Esophagus muscularis mucosa (tissue), 4 donors: ENCODE results near the gene CPAMD8. TPM values are rescaled to one million over a fixed set of nuclear protein-coding genes. Genes with fewer than 3 reads are reported as not detected.
"Not testable (repeated sequence)": the region's sequence is repeated elsewhere in the genome, so short reads cannot be mapped to it uniquely, and the experiment has no call there.

Source experiments
- DNase-seq: peaks from one replicate; pipeline ENCODE4 v3.0.0-alpha.2; 2017; ENCODE audit errors: extremely low spot score
- H3K27ac ChIP-seq, 4 donors: fragments of 200-600 bp; sonication (generic); replicated peaks in 1 of 4; 1 replicate in 3 of 4; 2 replicates in 1 of 4; pipeline ENCODE4 v1.5.1; 2016 to 2019; ENCODE audit warnings: mild to moderate bottlenecking in 1 of 4
- H3K27me3 ChIP-seq, 4 donors: fragments of 200-600 bp; sonication (generic); one replicate each; pipeline versions ENCODE4 v1.5.1 to v1.6.0; 2016 to 2019
- H3K36me3 ChIP-seq, 4 donors: fragments of 200-600 bp; sonication (generic); one replicate each; pipeline ENCODE4 v1.5.1; 2016 to 2019
- H3K4me1 ChIP-seq, 4 donors: fragments of 200-600 bp; sonication (generic); one replicate each; pipeline ENCODE4 v1.5.1; 2016 to 2019
- H3K4me3 ChIP-seq, 4 donors: fragments of 200-600 bp; sonication (generic); 1 replicate in 2 of 4; 2 replicates in 2 of 4; pipeline ENCODE4 v1.5.1; 2016 to 2019; ENCODE audit warnings: mild to moderate bottlenecking in 4 of 4, moderate library complexity in 1 of 4
- H3K9me3 ChIP-seq, 4 donors: fragments of 200-600 bp; sonication (generic); 1 replicate in 3 of 4; 2 replicates in 1 of 4; pipeline ENCODE4 v1.5.1; 2016 to 2019
- EP300 ChIP-seq: sonication (generic); formaldehyde crosslinking; IDR thresholded peaks from one replicate; pipeline ENCODE4 v1.6.1; 2017; ENCODE audit warnings: antibody characterized with exemption
- POLR2A ChIP-seq: fragments of 450-650 bp; IDR thresholded peaks from one replicate; pipeline ENCODE4 v1.6.1; 2017; ENCODE audit warnings: antibody characterized with exemption, moderate library complexity, mild to moderate bottlenecking, low read depth
- POLR2AphosphoS5 ChIP-seq, 2 donors: sonication (generic); formaldehyde crosslinking; IDR thresholded peaks; one replicate each; pipeline ENCODE4 v1.6.1; 2017; ENCODE audit warnings: antibody characterized with exemption in 2 of 2
- WGBS: methylation state at CpG from one replicate; pipeline ENCODE4 v1.1.5; 2018; 5-methylcytosine and 5-hydroxymethylcytosine counted together
- intact Hi-C: fragments of 100-400 bp; cut with DNase I; formaldehyde crosslinking; loops from one replicate; pipeline ENCODE4 v1.15.1; 2023
- total RNA-seq, 4 donors: library from RNA; depleted of rRNA; stranded (reverse); fragments of >200 nt; gene quantifications; one replicate each; pipeline versions ENCODE4 v1.1.0 to v1.2.1, GENCODE V29; 2016
- TF ChIP-seq, protein P1 (sequence below), 3 experiments: fragments of 200-600 bp in 2 of 3; fragments of 450-650 bp in 1 of 3; sonication (generic) in 2 of 3; IDR thresholded peaks; one replicate each; pipeline ENCODE4 v1.5.1; 2017 to 2019; ENCODE audit warnings: antibody characterized with exemption in 3 of 3, mild to moderate bottlenecking in 2 of 3, moderate library complexity in 1 of 3

CPAMD8 gene
- total RNA-seq, 4 donors from 2014 or later, result 9.6 to 21.0 (median 13.0) TPM

DNA sequence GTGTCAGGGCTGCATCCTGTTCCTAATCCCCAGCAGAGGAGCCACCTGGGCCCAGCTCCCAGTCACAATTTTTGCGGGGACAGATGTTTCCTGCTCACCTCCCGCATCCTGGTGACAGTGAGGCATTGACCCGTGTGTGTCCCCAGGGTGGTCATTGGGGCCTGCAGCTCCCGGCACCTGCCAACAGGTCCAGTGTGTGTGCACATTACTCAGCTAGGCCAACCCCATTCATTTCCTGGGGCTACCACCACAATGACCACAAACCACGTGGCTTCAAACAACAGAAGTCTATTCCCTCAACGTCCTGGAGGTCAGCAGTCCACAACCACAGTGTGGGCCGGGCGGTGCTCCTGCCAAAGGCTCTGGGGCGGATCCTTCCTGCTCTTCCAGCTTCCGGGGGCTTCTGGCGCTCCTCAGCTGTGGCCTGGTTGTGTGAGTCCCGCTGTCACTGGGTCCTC is 149.7 kb downstream of the CPAMD8 start:
- H3K27ac ChIP-seq, result no peak overlapping the region
- no peak overlapping the region for H3K4me3 ChIP-seq
- H3K9me3 ChIP-seq, result peaks cover 0 to 10% (median 4%) of the 10 kb centered on the region in 4 donors
- H3K27me3 ChIP-seq, result no peaks in the 10 kb centered on the region
- 86% methylated on average over 4 of the region's 12 CpGs for WGBS
- no peak for DNase-seq
- H3K4me1 ChIP-seq, result peaks cover 23 to 31% (median 27%) of the 10 kb centered on the region in 4 donors
- intact Hi-C loops, result no loop called here
- peaks cover 49 to 74% (median 68%) of the 10 kb centered on the region in 4 donors for H3K36me3 ChIP-seq
- peak in 1 of 2 donors; percentile 37 for TF ChIP-seq POLR2AphosphoS5 (IDR thresholded peaks at IDR 0.05)
- TF ChIP-seq, protein P1, sequence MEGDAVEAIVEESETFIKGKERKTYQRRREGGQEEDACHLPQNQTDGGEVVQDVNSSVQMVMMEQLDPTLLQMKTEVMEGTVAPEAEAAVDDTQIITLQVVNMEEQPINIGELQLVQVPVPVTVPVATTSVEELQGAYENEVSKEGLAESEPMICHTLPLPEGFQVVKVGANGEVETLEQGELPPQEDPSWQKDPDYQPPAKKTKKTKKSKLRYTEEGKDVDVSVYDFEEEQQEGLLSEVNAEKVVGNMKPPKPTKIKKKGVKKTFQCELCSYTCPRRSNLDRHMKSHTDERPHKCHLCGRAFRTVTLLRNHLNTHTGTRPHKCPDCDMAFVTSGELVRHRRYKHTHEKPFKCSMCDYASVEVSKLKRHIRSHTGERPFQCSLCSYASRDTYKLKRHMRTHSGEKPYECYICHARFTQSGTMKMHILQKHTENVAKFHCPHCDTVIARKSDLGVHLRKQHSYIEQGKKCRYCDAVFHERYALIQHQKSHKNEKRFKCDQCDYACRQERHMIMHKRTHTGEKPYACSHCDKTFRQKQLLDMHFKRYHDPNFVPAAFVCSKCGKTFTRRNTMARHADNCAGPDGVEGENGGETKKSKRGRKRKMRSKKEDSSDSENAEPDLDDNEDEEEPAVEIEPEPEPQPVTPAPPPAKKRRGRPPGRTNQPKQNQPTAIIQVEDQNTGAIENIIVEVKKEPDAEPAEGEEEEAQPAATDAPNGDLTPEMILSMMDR (IDR thresholded peaks at IDR 0.05), result no peak

DNA sequence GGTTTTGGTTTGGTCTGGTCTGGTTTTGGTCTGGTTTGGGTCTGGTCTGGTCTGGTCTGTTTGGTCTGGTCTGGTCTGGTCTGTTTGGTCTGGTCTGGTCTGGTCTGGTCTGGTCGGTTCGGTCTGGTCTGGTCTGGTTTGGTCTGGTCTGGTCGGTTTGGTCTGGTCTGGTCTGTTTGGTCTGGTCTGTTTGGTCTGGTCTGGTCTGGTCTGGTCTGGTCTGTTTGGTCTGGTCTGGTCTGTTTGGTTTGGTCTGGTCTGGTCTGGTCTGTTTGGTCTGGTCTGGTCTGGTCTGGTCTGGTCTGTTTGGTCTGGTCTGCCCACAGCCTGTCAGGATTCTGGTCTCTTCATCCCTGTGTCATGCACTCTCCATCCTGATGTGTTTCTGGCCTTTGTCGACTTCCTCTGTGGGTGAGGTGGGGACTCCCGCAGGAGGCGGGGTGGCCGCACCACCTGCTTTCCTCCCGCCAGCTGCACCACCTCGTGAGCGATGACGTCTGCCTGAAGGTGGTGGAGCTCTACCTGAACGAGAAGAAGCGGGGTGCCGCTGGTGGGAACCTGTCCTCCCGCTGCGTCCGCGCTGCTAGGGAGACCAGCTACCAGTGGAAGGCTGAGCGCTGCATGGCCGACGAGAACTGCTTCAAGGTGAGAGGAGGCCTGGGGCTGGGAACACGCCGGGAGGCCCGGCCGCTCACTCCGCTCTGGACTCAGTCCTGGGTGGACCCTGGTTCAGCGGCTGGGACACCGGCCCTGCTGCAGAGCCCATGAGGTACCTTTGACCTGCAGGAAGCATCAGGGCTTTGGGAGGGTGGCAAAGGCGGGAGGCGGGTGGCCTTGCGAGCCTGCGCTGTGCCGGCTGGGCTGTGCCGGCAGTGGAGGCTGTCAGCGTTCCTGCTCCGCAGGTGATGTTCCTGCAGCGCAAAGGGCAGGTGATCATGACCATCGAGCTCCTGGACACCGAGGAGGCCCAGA is 150.7 kb downstream of the CPAMD8 start:
- no peak for DNase-seq
- no peak for TF ChIP-seq POLR2A
- TF ChIP-seq, protein P1 (IDR thresholded peaks at IDR 0.05), result no peak
- no peak for TF ChIP-seq EP300
- no peak for TF ChIP-seq POLR2AphosphoS5 (IDR thresholded peaks at IDR 0.05)
- no peak overlapping the region for H3K27ac ChIP-seq
- H3K36me3 ChIP-seq, result peaks cover 59 to 84% (median 78%) of the 10 kb centered on the region in 4 donors
- WGBS, result 95% methylated on average over 26 of the region's 39 CpGs
- peaks cover 16 to 27% (median 23%) of the 10 kb centered on the region in 4 donors for H3K4me1 ChIP-seq
- no peaks in the 10 kb centered on the region for H3K27me3 ChIP-seq
- intact Hi-C loops, result no loop called here
- H3K4me3 ChIP-seq, result no peak overlapping the region
- peaks cover 0 to under 1% (median under 1%) of the 10 kb centered on the region in 4 donors for H3K9me3 ChIP-seq

DNA sequence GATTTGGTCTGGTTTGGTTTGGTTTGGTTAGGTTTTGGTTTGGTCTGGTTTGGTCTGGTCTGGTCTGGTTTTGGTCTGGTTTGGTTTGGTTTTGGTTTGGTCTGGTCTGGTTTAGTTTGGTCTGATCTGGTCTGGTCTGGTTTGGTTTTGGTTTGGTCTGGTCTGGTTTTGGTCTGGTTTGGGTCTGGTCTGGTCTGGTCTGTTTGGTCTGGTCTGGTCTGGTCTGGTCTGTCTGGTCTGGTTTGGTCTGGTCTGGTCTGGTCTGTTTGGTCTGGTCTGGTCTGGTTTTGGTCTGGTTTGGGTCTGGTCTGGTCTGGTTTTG is 151.7 kb downstream of the CPAMD8 start:
- H3K4me3 ChIP-seq, H3K9me3 ChIP-seq, intact Hi-C loops, H3K27ac ChIP-seq, DNase-seq, H3K27me3 ChIP-seq: not testable (repeated sequence)
- Histone ChIP-seq H3K36me3 (peaks cover 65 to 84% (median 81%) of the 10 kb centered on the region in 4 donors), H3K4me1 (peaks cover 12 to 27% (median 22%) of the 10 kb centered on the region in 4 donors)

DNA sequence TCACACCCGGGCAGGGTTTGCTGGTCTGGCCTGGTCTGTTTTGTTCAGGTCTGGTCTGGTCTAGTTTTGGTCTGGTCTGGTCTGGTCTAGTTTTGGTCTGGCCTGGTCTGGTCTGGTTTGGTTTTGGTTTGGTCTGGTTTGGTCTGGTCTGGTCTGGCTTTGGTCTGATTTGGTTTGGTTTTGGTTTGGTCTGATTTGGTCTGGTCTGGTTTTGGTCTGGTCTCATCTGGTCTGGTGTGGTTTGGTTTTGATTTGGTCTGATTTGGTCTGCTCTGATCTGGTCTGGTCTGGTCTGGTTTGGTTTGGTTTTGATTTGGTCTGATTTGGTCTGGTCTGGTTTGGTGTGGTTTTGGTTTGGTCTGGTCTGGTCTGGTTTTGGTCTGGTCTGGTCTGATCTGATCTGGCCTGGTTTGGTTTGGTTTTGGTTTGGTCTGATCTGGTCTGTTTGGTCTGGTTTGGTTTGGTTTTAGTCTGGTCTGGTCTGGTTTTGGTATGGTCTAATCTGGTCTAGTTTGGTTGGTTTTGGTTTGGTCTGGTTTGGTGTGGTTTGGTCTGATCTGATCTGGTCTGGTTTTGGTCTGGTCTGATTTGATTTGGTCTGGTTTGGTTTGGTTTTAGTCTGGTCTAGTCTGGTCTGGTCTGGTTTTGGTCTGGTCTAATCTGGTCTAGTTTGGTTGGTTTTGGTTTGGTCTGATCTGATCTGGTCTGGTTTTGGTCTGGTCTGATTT is 152.2 kb downstream of the CPAMD8 start:
- WGBS, result 50% methylated on average over 1 of the region's 1 CpG
- Histone ChIP-seq H3K27me3 (no peaks in the 10 kb centered on the region), H3K27ac (peak overlapping the region in 1 of 4 donors; percentile 11), H3K4me3 (no peak overlapping the region), H3K9me3 (no peaks in the 10 kb centered on the region), H3K4me1 (peaks cover 12 to 27% (median 22%) of the 10 kb centered on the region in 4 donors), H3K36me3 (peaks cover 65 to 84% (median 81%) of the 10 kb centered on the region in 4 donors)
- intact Hi-C loops, result no loop called here
- no peak for DNase-seq
- TF ChIP-seq, protein P1 (IDR thresholded peaks at IDR 0.05), result no peak
- no peak for TF ChIP-seq POLR2AphosphoS5 (IDR thresholded peaks at IDR 0.05)
- TF ChIP-seq EP300, result no peak
- TF ChIP-seq POLR2A, result no peak

DNA sequence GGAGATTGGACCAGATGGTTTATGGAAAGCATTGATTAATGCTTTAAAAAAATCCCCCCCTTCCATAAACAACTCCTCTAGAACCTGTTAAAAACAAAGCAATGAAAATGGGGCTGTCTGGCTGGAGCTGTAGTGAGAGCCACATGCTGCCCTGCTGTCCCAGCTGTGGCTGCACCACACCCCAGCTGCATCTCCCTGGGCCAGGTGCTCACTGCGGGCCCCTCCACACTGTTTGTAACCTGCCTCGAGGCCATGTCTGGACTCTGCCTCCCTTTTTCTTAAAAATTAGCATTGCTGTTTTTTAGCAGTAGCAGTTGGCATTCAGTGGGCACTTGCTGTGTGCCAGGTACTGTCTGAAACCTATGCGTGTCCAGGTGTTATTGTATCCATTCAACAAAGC is 153.0 kb downstream of the CPAMD8 start:
- Histone ChIP-seq H3K4me1 (peaks cover 12 to 27% (median 22%) of the 10 kb centered on the region in 4 donors), H3K4me3 (no peak overlapping the region), H3K27ac (no peak overlapping the region), H3K36me3 (peaks cover 64 to 84% (median 81%) of the 10 kb centered on the region in 4 donors), H3K9me3 (no peaks in the 10 kb centered on the region), H3K27me3 (no peaks in the 10 kb centered on the region)
- 81% methylated on average over 3 of the region's 3 CpGs for WGBS
- intact Hi-C loops, result no loop called here
- no peak for DNase-seq
- TF ChIP-seq POLR2AphosphoS5 (IDR thresholded peaks at IDR 0.05), result no peak
- TF ChIP-seq, protein P1 (IDR thresholded peaks at IDR 0.05), result no peak
- no peak for TF ChIP-seq EP300
- TF ChIP-seq POLR2A, result no peak
